ENCODE measurements around the gene EFCAB3. TPM values are rescaled to one million over a fixed set of nuclear protein-coding genes. Genes with fewer than 3 reads are reported as not detected.
"Not testable (repeated sequence)": the region's sequence is repeated elsewhere in the genome, so short reads cannot be mapped to it uniquely, and the experiment has no call there.

Gene EFCAB3
- total RNA-seq, 2 experiments from 2014 or later: not detected

- no peak for TF ChIP-seq CTCF (IDR thresholded peaks at IDR 0.05)
- H3K27me3 Mint-ChIP-seq: peaks cover 1% of the 10 kb centered on the region
- no peaks in the 10 kb centered on the region for H3K9me3 Mint-ChIP-seq
- CTCF ChIA-PET: no interaction called here
- peaks cover 4% of the 10 kb centered on the region for H3K36me3 Mint-ChIP-seq (ENCODE audit: low read depth)
- intact Hi-C loops (cut with micrococcal nuclease): no loop called here
- no peak overlapping the region for H3K4me3 Mint-ChIP-seq
- peaks cover 12% of the 10 kb centered on the region for H3K4me1 Mint-ChIP-seq (ENCODE audit: low read depth)
- POLR2A ChIA-PET: no interaction called here
- H3K27ac Mint-ChIP-seq: no peak overlapping the region
- no peak for ATAC-seq
- no peak for DNase-seq
Observed at GRCh38 chr17:62456016-62456415, 75.7 kb downstream of the EFCAB3 start.

- intact Hi-C loops (cut with micrococcal nuclease); ATAC-seq; POLR2A ChIA-PET: not testable (repeated sequence)
Observed at GRCh38 chr17:62458483-62458882, 78.1 kb downstream of the EFCAB3 start.

GRCh38 chr17:62464422-62464821 is 84.1 kb downstream of the EFCAB3 start:
- H3K27me3 Mint-ChIP-seq; DNase-seq; intact Hi-C loops (cut with micrococcal nuclease); H3K36me3 Mint-ChIP-seq (ENCODE audit: low read depth); POLR2A ChIA-PET; H3K4me3 Mint-ChIP-seq; H3K27ac Mint-ChIP-seq; H3K9me3 Mint-ChIP-seq; H3K4me1 Mint-ChIP-seq (ENCODE audit: low read depth); CTCF ChIA-PET; ATAC-seq: not testable (repeated sequence)

More at GRCh38 chr17:62458483-62458882, 78.1 kb downstream of the EFCAB3 start:
- H3K27me3 Mint-ChIP-seq; H3K4me1 Mint-ChIP-seq (ENCODE audit: low read depth); H3K27ac Mint-ChIP-seq; DNase-seq; H3K4me3 Mint-ChIP-seq; H3K9me3 Mint-ChIP-seq; H3K36me3 Mint-ChIP-seq (ENCODE audit: low read depth); CTCF ChIA-PET: not testable (repeated sequence)

GRCh38 chr17:62465271-62465670 is 84.9 kb downstream of the EFCAB3 start:
- H3K27ac Mint-ChIP-seq; H3K4me1 Mint-ChIP-seq (ENCODE audit: low read depth); H3K36me3 Mint-ChIP-seq (ENCODE audit: low read depth); CTCF ChIA-PET; intact Hi-C loops (cut with micrococcal nuclease); H3K27me3 Mint-ChIP-seq; POLR2A ChIA-PET; ATAC-seq; H3K9me3 Mint-ChIP-seq; DNase-seq; H3K4me3 Mint-ChIP-seq: not testable (repeated sequence)

Other genes with a start within 250 kb of the EFCAB3 start
- gene METTL2A, start 43.3 kb downstream of the EFCAB3 start, total RNA-seq: 10 to 100 TPM; 29.7 to 29.8 TPM
- 10 to 100 TPM; 24.8 to 26.8 TPM for gene TLK2, start 98.3 kb downstream of the EFCAB3 start, total RNA-seq
- gene MRC2, start 247.1 kb downstream of the EFCAB3 start, total RNA-seq: 1 to 10 TPM; 8.1 to 9.0 TPM